T-helper 2 cell treated with Interferon-gamma antibody and Interleukin-4, amounts not matched to agents 5 μg/mL and 100 μg/mL, for 36 hours (primary cell): ENCODE results near the gene PRAME.
A peak's percentile ranks its signal among the peaks of the same experiment; 100 is the strongest.
"Not testable (repeated sequence)": the region's sequence is repeated elsewhere in the genome, so short reads cannot be mapped to it uniquely, and the experiment has no call there.

Source experiments
- DNase-seq: peaks from one replicate; pipeline ENCODE4 v3.0.0; 2021; ENCODE audit warnings: low spot score
- H3K27ac Mint-ChIP-seq: one replicate; pipeline ENCODE4 v1.8.0; 2021; ENCODE audit warnings: mild to moderate bottlenecking, mixed read lengths
- H3K27me3 Mint-ChIP-seq: one replicate; pipeline ENCODE4 v1.8.0; 2021; ENCODE audit warnings: low read depth, mixed read lengths
- H3K36me3 Mint-ChIP-seq: one replicate; pipeline ENCODE4 v1.8.0; 2021; ENCODE audit warnings: low read depth, mixed read lengths
- H3K4me1 Mint-ChIP-seq: one replicate; pipeline ENCODE4 v1.8.0; 2021; ENCODE audit warnings: low read depth, mixed read lengths
- H3K4me3 Mint-ChIP-seq: one replicate; pipeline ENCODE4 v1.8.0; 2022; ENCODE audit warnings: mild to moderate bottlenecking, moderate library complexity, mixed read lengths
- H3K9me3 Mint-ChIP-seq: one replicate; pipeline ENCODE4 v1.8.0; 2021; ENCODE audit warnings: mixed read lengths

PRAME gene

DNA sequence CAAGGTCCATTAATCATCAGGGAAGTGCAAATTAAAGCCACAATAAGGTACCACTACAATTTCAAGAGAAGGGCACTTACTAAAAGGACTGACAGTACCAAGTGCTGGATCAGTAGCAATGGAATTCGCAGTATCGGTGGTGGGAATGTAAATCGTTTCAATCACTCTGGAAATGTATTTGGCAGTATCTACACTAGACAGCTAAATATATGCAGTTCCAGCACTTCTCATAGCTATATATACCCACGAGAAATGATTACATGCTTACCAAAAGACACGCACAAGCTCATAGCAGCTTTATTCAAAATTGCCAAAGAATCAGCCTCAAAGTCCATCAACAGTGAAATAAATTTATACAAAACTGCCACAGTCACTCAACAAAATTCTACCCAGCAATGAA lies 46.1 kb downstream of the PRAME start:
- peaks cover 4% of the 10 kb centered on the region for H3K4me1 Mint-ChIP-seq
- no peak overlapping the region for H3K27ac Mint-ChIP-seq
- peaks cover 2% of the 10 kb centered on the region for H3K36me3 Mint-ChIP-seq
- peaks cover 16% of the 10 kb centered on the region for H3K9me3 Mint-ChIP-seq
- DNase-seq = no peak
- peaks cover 26% of the 10 kb centered on the region for H3K27me3 Mint-ChIP-seq
- no peak overlapping the region for H3K4me3 Mint-ChIP-seq

DNA sequence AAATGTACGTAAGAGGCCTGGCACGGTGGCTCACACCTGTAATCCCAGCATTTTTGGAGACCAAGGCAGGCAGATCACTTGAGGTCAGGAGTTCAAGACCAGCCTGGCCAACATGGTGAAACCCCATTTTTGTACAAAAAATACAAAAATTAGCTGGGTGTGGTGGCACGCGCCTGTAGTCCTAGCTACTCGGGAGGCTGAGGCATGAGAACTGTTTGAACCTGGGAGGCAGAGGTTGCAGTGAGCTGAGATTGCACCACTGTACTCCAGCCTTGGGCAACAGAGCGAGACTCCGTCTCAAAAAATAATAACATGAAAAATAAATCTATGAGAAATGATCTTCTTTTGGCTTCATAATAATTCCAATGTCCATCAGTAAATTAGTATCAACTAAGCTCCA lies 48.2 kb downstream of the PRAME start:
- Mint-ChIP-seq H3K4me1 (peaks cover 11% of the 10 kb centered on the region), H3K27me3 (peaks cover 23% of the 10 kb centered on the region), H3K9me3 (peaks cover 16% of the 10 kb centered on the region)
- not testable (repeated sequence) for H3K36me3 Mint-ChIP-seq, DNase-seq, H3K27ac Mint-ChIP-seq, H3K4me3 Mint-ChIP-seq

GRCh38 chr22:22509912-22510311 lies 49.2 kb downstream of the PRAME start:
- H3K36me3 Mint-ChIP-seq = peaks cover 11% of the 10 kb centered on the region
- H3K4me3 Mint-ChIP-seq = peak overlapping the region; percentile 54
- H3K9me3 Mint-ChIP-seq = peaks cover 16% of the 10 kb centered on the region
- peaks cover 11% of the 10 kb centered on the region for H3K4me1 Mint-ChIP-seq
- not testable (repeated sequence) for H3K27ac Mint-ChIP-seq, DNase-seq
- H3K27me3 Mint-ChIP-seq = peaks cover 16% of the 10 kb centered on the region

DNA sequence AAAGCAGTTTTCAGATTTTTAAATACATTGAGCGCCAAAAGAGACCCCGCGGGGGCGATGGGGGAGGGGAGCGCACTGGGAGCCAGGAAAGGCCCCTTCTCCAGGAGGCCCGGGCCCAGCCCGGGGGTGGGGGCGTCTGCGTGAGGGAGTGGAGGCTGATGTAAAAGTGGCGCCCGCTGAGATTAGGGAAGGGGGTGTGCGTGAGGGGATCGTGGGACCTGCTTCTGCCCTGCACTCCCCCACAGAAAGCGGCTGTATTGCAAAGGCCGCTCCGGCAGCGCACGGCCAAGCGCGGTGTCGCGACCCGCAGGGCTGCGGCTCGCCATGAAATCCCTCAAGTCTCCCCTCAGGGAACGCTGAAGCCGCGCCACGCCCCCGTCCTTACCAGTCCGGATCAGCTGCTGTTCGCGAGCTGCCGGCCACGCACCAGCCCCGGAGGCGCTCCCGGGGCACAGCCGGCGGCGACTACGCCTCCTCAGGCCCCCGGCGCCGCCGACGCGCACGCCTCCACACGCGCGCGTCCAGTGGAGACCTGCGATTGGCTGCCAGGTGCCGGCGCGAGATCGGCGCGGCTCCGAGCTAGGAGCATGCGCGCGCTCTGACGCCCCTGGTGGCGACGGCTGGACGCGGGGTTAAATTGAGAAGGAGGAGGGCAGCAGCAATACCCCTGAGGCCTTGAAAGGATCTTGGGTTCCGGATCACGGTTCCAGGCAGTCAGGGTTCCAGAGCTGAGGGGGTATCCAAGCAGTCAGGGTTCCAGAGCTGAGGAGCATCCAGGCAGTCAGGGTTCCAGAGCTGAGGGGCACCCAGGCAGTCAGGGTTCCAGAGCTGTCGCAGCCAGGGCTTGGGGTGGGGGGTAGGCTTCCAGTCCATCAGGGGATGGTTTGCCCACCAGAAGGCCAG lies 50.5 kb downstream of the PRAME start, which contains the start of gene ZNF280B:
TSS of gene ZNF280B (minus strand) at position 469 of the 903 bp plus-strand sequence. CDS start 19,344 bp downstream, outside the sequence.
- Mint-ChIP-seq H3K36me3 (peaks cover 19% of the 10 kb centered on the region), H3K27me3 (peaks cover 10% of the 10 kb centered on the region), H3K27ac (peak within 1 kb of the TSS; percentile 3), H3K9me3 (peaks cover 16% of the 10 kb centered on the region), H3K4me3 (peak within 1 kb of the TSS; percentile 84), H3K4me1 (peaks cover 11% of the 10 kb centered on the region)
- peak; percentile 82 for DNase-seq

GRCh38 chr22:22507743-22508273 lies 51.3 kb downstream of the PRAME start:
- no peak for DNase-seq
- H3K4me1 Mint-ChIP-seq = peaks cover 11% of the 10 kb centered on the region
- peaks cover 16% of the 10 kb centered on the region for H3K9me3 Mint-ChIP-seq
- H3K36me3 Mint-ChIP-seq = peaks cover 19% of the 10 kb centered on the region
- H3K27ac Mint-ChIP-seq = peak overlapping the region; percentile 3
- H3K27me3 Mint-ChIP-seq = peaks cover 9% of the 10 kb centered on the region
- H3K4me3 Mint-ChIP-seq = peak overlapping the region; percentile 84

GRCh38 chr22:22506736-22507135 lies 52.3 kb downstream of the PRAME start:
- H3K4me1 Mint-ChIP-seq = peaks cover 11% of the 10 kb centered on the region
- H3K9me3 Mint-ChIP-seq = peaks cover 16% of the 10 kb centered on the region
- no peak overlapping the region for H3K27ac Mint-ChIP-seq
- H3K36me3 Mint-ChIP-seq = peaks cover 19% of the 10 kb centered on the region
- H3K4me3 Mint-ChIP-seq = no peak overlapping the region
- peaks cover 3% of the 10 kb centered on the region for H3K27me3 Mint-ChIP-seq
- DNase-seq = no peak

GRCh38 chr22:22498267-22498666 lies 60.8 kb downstream of the PRAME start:
- Mint-ChIP-seq H3K9me3 (no peaks in the 10 kb centered on the region), H3K4me1 (no peaks in the 10 kb centered on the region), H3K27me3 (no peaks in the 10 kb centered on the region), H3K36me3 (peaks cover 3% of the 10 kb centered on the region), H3K4me3 (no peak overlapping the region), H3K27ac (no peak overlapping the region)
- no peak for DNase-seq
